Body of pancreas (tissue), 4 donors: ENCODE results near the gene HERC4. TPM values are rescaled to one million over a fixed set of nuclear protein-coding genes. Genes with fewer than 3 reads are reported as not detected.

Experiments used
- ATAC-seq: fragments of 150-250 bp; one replicate; pipeline ENCODE4 v1.9.1; 2016
- DNase-seq, 4 donors: peaks; one replicate each; pipeline ENCODE4 v3.0.0-alpha.2; 2019
- H3K27ac ChIP-seq, 4 donors: fragments of 200-600 bp; sonication (generic); 1 replicate in 3 of 4; 2 replicates in 1 of 4; pipeline versions ENCODE4 v1.5.1 to v1.6.1; 2016 to 2019; ENCODE audit warnings: mild to moderate bottlenecking in 1 of 4, mixed read lengths in 1 of 4, moderate library complexity in 1 of 4
- H3K27me3 ChIP-seq, 2 donors: fragments of 200-600 bp; sonication (generic); one replicate each; pipeline ENCODE4 v1.6.0; 2016; ENCODE audit warnings: mild to moderate bottlenecking in 1 of 2
- H3K36me3 ChIP-seq, 2 donors: fragments of 200-600 bp; sonication (generic); replicated peaks in 1 of 2; 2 replicates each; pipeline ENCODE4 v1.5.1; 2016; ENCODE audit warnings: low read depth in 2 of 2; ENCODE audit not compliant: insufficient read depth in 1 of 2
- H3K4me1 ChIP-seq: fragments of 200-600 bp; sonication (generic); one replicate; pipeline ENCODE4 v1.6.0; 2016
- H3K4me3 ChIP-seq, 2 donors: fragments of 200-600 bp; sonication (generic); 1 replicate in 1 of 2; 2 replicates in 1 of 2; pipeline ENCODE4 v1.5.1; 2016 to 2019
- H3K9me3 ChIP-seq, 3 donors: fragments of 200-600 bp; sonication (generic); 1 replicate in 2 of 3; 2 replicates in 1 of 3; pipeline ENCODE4 v1.5.1; 2016
- CTCF ChIP-seq, 7 experiments: fragments of 450-650 bp in 4 of 7; fragments of 200-600 bp in 3 of 7; sonication (generic) in 3 of 7; IDR thresholded peaks; one replicate each; pipeline ENCODE4 v1.5.1; 2016 to 2019; ENCODE audit warnings: antibody characterized with exemption in 7 of 7
- POLR2A ChIP-seq, 3 donors: fragments of 450-650 bp; IDR thresholded peaks; one replicate each; pipeline ENCODE4 v1.6.1; 2016; ENCODE audit warnings: antibody characterized with exemption in 3 of 3, mild to moderate bottlenecking in 2 of 3
- WGBS, 2 donors: methylation state at CpG; one replicate each; pipeline ENCODE4 v1.1.5; 2017; 5-methylcytosine and 5-hydroxymethylcytosine counted together
- intact Hi-C: fragments of 100-400 bp; cut with DNase I; formaldehyde crosslinking; loops from one replicate; pipeline ENCODE4 v1.15.1; 2023
- total RNA-seq, 2 donors: library from RNA; depleted of rRNA; stranded (reverse); fragments of >200 nt; gene quantifications; one replicate each; pipeline ENCODE4 v1.1.0, GENCODE V29; 2016

The HERC4 gene
- total RNA-seq, 2 donors from 2014 or later, result 21.4 to 42.8 TPM

GRCh38 chr10:68010426-68010940 is 64.6 kb downstream of the HERC4 start:
- no peaks in the 10 kb centered on the region for H3K4me1 ChIP-seq
- TF ChIP-seq POLR2A (IDR thresholded peaks at IDR 0.05) (no peak), CTCF (IDR thresholded peaks at IDR 0.05) (no peak)
- DNase-seq (no peak), ATAC-seq (no peak)
- no peaks in the 10 kb centered on the region for H3K9me3 ChIP-seq
- no peak overlapping the region for H3K4me3 ChIP-seq
- H3K36me3 ChIP-seq, result peaks cover 0 to 2% of the 10 kb centered on the region in 2 donors
- no peaks in the 10 kb centered on the region for H3K27me3 ChIP-seq
- H3K27ac ChIP-seq, result no peak overlapping the region
- intact Hi-C loops, result no loop called here
- WGBS, 2 donors, result 94% methylated on average over 11 of the region's 11 CpGs

- Histone ChIP-seq H3K27ac (no peak overlapping the region), H3K27me3 (no peaks in the 10 kb centered on the region), H3K4me3 (no peak overlapping the region), H3K4me1 (no peaks in the 10 kb centered on the region), H3K9me3 (no peaks in the 10 kb centered on the region), H3K36me3 (no peaks in the 10 kb centered on the region)
- intact Hi-C loops, result no loop called here
- ATAC-seq (no peak), DNase-seq (no peak)
- no peak for TF ChIP-seq CTCF (IDR thresholded peaks at IDR 0.05)
- TF ChIP-seq POLR2A (IDR thresholded peaks at IDR 0.05), result no peak
- 90 to 100% methylated on average over 3 of the region's 3 CpGs for WGBS, 2 donors
Measured at GRCh38 chr10:68007356-68007755, 67.7 kb downstream of the HERC4 start.

- Histone ChIP-seq H3K36me3 (peaks cover 0 to 4% of the 10 kb centered on the region in 2 donors), H3K9me3 (no peaks in the 10 kb centered on the region), H3K27me3 (no peaks in the 10 kb centered on the region), H3K27ac (no peak overlapping the region), H3K4me1 (no peaks in the 10 kb centered on the region), H3K4me3 (no peak overlapping the region)
- no peak for ATAC-seq
- DNase-seq, result no peak
- WGBS, 2 donors, result 92 to 94% methylated on average over 1 of the region's 1 CpG
- no peak for TF ChIP-seq CTCF (IDR thresholded peaks at IDR 0.05)
- TF ChIP-seq POLR2A (IDR thresholded peaks at IDR 0.05), result no peak
- intact Hi-C loops, result no loop called here
Measured at GRCh38 chr10:68001539-68001938, 73.5 kb downstream of the HERC4 start.

- no peaks in the 10 kb centered on the region for H3K4me1 ChIP-seq
- H3K27me3 ChIP-seq, result no peaks in the 10 kb centered on the region
- no peak overlapping the region for H3K27ac ChIP-seq
- H3K36me3 ChIP-seq, result peaks cover 0 to 4% of the 10 kb centered on the region in 2 donors
- H3K9me3 ChIP-seq, result no peaks in the 10 kb centered on the region
- TF ChIP-seq POLR2A (IDR thresholded peaks at IDR 0.05) (no peak), CTCF (IDR thresholded peaks at IDR 0.05) (no peak)
- intact Hi-C loops, result no loop called here
- DNase-seq, result no peak
- 92 to 100% methylated on average over 2 to 4 of the region's 4 CpGs for WGBS, 2 donors
- no peak overlapping the region for H3K4me3 ChIP-seq
- ATAC-seq, result no peak
Measured at GRCh38 chr10:68001000-68001399, 74.1 kb downstream of the HERC4 start.

GRCh38 chr10:67990093-67990492 is 85.0 kb downstream of the HERC4 start:
- DNase-seq, result no peak
- Histone ChIP-seq H3K9me3 (no peaks in the 10 kb centered on the region), H3K4me3 (no peak overlapping the region), H3K27me3 (no peaks in the 10 kb centered on the region), H3K27ac (no peak overlapping the region), H3K4me1 (no peaks in the 10 kb centered on the region), H3K36me3 (peaks cover 0 to 6% of the 10 kb centered on the region in 2 donors)
- ATAC-seq, result no peak
- TF ChIP-seq POLR2A (IDR thresholded peaks at IDR 0.05) (no peak), CTCF (IDR thresholded peaks at IDR 0.05) (no peak)
- intact Hi-C loops, result no loop called here
